MM.1S (cell line): ENCODE measurements around the gene ARSI.

Experiments used
- EZH2 ChIP-seq: fragments of 300-600 bp; sonication (generic); optimal IDR thresholded peaks from 2 replicates; pipeline ENCODE3; 2017; ENCODE audit warnings: low read depth, mild to moderate bottlenecking, antibody characterized with exemption, low read length, mixed read lengths
- EZH2phosphoT487 ChIP-seq: fragments of 300-600 bp; sonication (generic); IDR thresholded peaks from 2 replicates; pipeline ENCODE4 v1.6.1; 2018; ENCODE audit warnings: antibody characterized with exemption, low read length
- TF ChIP-seq, protein P1 (sequence below): fragments of 300-600 bp; sonication (generic); IDR thresholded peaks from 2 replicates; pipeline ENCODE4 v1.5.1; 2016; ENCODE audit warnings: antibody characterized with exemption, low read length, mixed read lengths

DNA sequence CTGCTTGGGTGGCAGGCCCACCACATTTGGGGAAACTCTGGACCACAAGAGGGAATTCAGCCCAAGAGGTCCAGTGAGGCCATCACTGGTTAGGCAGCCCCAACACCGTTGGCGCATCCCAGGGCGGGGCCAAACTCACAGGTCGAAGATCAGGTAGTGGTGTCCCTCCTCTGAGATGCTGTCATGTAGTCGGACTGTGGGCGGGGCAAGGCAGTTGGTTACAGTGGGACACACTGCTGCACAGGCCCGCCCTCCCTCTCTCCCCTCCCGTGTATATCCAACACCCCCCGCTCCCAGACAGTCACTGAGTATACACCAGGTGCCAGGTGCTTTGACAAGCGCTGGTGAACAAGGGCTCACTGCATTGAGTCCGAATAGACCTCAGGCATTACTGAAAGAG is 45.3 kb downstream of the ARSI start:
- TF ChIP-seq EZH2 (no peak), EZH2phosphoT487 (no peak)
- TF ChIP-seq, protein P1, sequence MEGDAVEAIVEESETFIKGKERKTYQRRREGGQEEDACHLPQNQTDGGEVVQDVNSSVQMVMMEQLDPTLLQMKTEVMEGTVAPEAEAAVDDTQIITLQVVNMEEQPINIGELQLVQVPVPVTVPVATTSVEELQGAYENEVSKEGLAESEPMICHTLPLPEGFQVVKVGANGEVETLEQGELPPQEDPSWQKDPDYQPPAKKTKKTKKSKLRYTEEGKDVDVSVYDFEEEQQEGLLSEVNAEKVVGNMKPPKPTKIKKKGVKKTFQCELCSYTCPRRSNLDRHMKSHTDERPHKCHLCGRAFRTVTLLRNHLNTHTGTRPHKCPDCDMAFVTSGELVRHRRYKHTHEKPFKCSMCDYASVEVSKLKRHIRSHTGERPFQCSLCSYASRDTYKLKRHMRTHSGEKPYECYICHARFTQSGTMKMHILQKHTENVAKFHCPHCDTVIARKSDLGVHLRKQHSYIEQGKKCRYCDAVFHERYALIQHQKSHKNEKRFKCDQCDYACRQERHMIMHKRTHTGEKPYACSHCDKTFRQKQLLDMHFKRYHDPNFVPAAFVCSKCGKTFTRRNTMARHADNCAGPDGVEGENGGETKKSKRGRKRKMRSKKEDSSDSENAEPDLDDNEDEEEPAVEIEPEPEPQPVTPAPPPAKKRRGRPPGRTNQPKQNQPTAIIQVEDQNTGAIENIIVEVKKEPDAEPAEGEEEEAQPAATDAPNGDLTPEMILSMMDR, result no peak
